K562 (cell line): Measurements from ENCODE around the gene LYRM7. TPM values are rescaled to one million over a fixed set of nuclear protein-coding genes. Genes with fewer than 3 reads are reported as not detected.

Source experiments
- ATAC-seq: fragments of 200-7000 bp; cut with Tn5 transposase; 3 replicates; pipeline ENCODE4 v1.9.1; 2020; ENCODE audit warnings: moderate library complexity
- BruUV-seq: library from RNA; stranded (reverse); fragments of 400-500 nt; replicated peaks from 2 replicates; lab custom pipeline; 2021; lab: Mats Ljungman, UMichigan
- CTCF ChIA-PET: fragments of 300-600 bp; formaldehyde crosslinking; extraction: SDS; loops from one replicate; lab custom pipeline; 2021; ENCODE audit warnings: low intra/inter-chr PET ratio; lab: Yijun Ruan, JAX
- POLR2A ChIA-PET: fragments of 300-600, 350-650 bp; sonication (Branson Sonifier 250); formaldehyde crosslinking; extraction: SDS; loops from one replicate; lab custom pipeline; 2021; ENCODE audit warnings: antibody characterized with exemption, inconsistent platforms; lab: Yijun Ruan, JAX
- DNase-seq, 4 experiments: peaks; one replicate each; pipeline versions ENCODE4 v3.0.0 to v3.0.0-alpha.2; 2011 to 2018; ENCODE audit warnings: low spot score in 3 of 4, mixed read lengths in 3 of 4; ENCODE audit errors: extremely low read depth in 1 of 4
- FAIRE-seq: peaks from 2 replicates; lab custom pipeline; 2011; peaks lifted over from hg19 to GRCh38; lab: Jason Lieb, UNC
- H2AFZ ChIP-seq: 2 replicates; pipeline ENCODE4 v1.6.0; 2011; ENCODE audit warnings: low read depth, low read length, control low read depth, inconsistent platforms
- H3K27ac ChIP-seq: fragments of 200-600 bp; 3 replicates; pipeline ENCODE4 v1.8.0; 2011; ENCODE audit warnings: low read depth, mild to moderate bottlenecking, control low read depth, inconsistent platforms, low read length, moderate library complexity, mixed read lengths; ENCODE audit errors: extremely low read depth
- H3K27me3 ChIP-seq, 2 experiments: fragments of 300-600 bp in 1 of 2; 2 replicates in 1 of 2; 3 replicates in 1 of 2; pipeline versions ENCODE4 v1.6.0 to v1.8.0; 2011; ENCODE audit warnings: inconsistent platforms in 2 of 2, low read length in 2 of 2, mild to moderate bottlenecking in 1 of 2, mixed read lengths in 1 of 2, moderate library complexity in 1 of 2; ENCODE audit not compliant: control insufficient read depth in 2 of 2, insufficient read depth in 2 of 2
- H3K36me3 ChIP-seq: fragments of 300-600 bp; 3 replicates; pipeline ENCODE4 v1.8.0; 2011; ENCODE audit warnings: mild to moderate bottlenecking, low read length, inconsistent platforms; ENCODE audit not compliant: control insufficient read depth, insufficient read depth
- H3K4me1 ChIP-seq, 2 experiments: fragments of 200-600 bp in 1 of 2; replicated peaks in 1 of 2; 2 replicates in 1 of 2; 3 replicates in 1 of 2; pipeline versions ENCODE4 v1.5.1 to v1.8.0; 2011; ENCODE audit warnings: inconsistent platforms in 2 of 2, low read length in 2 of 2, mild to moderate bottlenecking in 1 of 2, mixed read lengths in 1 of 2, moderate library complexity in 1 of 2; ENCODE audit not compliant: control insufficient read depth in 2 of 2, insufficient read depth in 2 of 2
- H3K4me2 ChIP-seq: 2 replicates; pipeline ENCODE4 v1.6.1; 2011; ENCODE audit warnings: low read length, control low read depth, inconsistent platforms, mixed read lengths; ENCODE audit not compliant: insufficient read depth
- H3K4me3 ChIP-seq: fragments of 200-600 bp; sonication (generic), shearing (Covaris generic); 2 replicates; pipeline ENCODE4 v1.5.1; 2016; ENCODE audit warnings: control low read depth, inconsistent platforms
- H3K79me2 ChIP-seq: fragments of 200-600 bp; 3 replicates; pipeline ENCODE4 v1.8.0; 2011; ENCODE audit warnings: low read length, inconsistent platforms; ENCODE audit not compliant: control insufficient read depth, insufficient read depth
- H3K9ac ChIP-seq, 2 experiments: 2 replicates each; pipeline versions ENCODE4 v1.6.0 to v1.6.1; 2011; ENCODE audit warnings: low read depth in 2 of 2, low read length in 2 of 2, control low read depth in 1 of 2, inconsistent platforms in 1 of 2, mild to moderate bottlenecking in 1 of 2, mixed read lengths in 1 of 2; ENCODE audit not compliant: insufficient read depth in 1 of 2
- H3K9me1 ChIP-seq: one replicate; pipeline ENCODE4 v1.6.0; 2011; ENCODE audit warnings: inconsistent platforms, mild to moderate bottlenecking, low read length, moderate library complexity; ENCODE audit not compliant: control insufficient read depth, insufficient read depth
- H3K9me3 ChIP-seq: replicated peaks from 2 replicates; pipeline ENCODE4 v1.5.1; 2011; ENCODE audit warnings: low read depth, low read length, inconsistent platforms; ENCODE audit not compliant: control insufficient read depth, insufficient read depth
- H4K20me1 ChIP-seq: replicated peaks from 2 replicates; pipeline ENCODE4 v1.6.1; 2011; ENCODE audit warnings: low read length, inconsistent platforms, mixed read lengths; ENCODE audit not compliant: control insufficient read depth, insufficient read depth
- CC2D1A ChIP-seq: fragments of 450-650 bp; IDR thresholded peaks from 2 replicates; pipeline ENCODE4 v1.6.1; 2017; ENCODE audit warnings: mild to moderate bottlenecking
- EHMT2 ChIP-seq: fragments of 450-650 bp; IDR thresholded peaks from 2 replicates; pipeline ENCODE4 v1.6.1; 2018; ENCODE audit warnings: antibody characterized with exemption
- GTF2F1 ChIP-seq: IDR thresholded peaks from 2 replicates; pipeline ENCODE4 v1.6.1; 2011; ENCODE audit warnings: low read depth, low read length, improper control_type of control experiment
- HCFC1 ChIP-seq: IDR thresholded peaks from 2 replicates; pipeline ENCODE4 v1.6.1; 2012; ENCODE audit warnings: low read depth, low read length, improper control_type of control experiment
- HDAC3 ChIP-seq: fragments of 450-650 bp; IDR thresholded peaks from 2 replicates; pipeline ENCODE4 v1.6.1; 2018; ENCODE audit warnings: borderline replicate concordance, mild to moderate bottlenecking, moderate library complexity; ENCODE audit not compliant: partially characterized antibody
- ILF3 ChIP-seq: fragments of 450-650 bp; IDR thresholded peaks from 2 replicates; pipeline ENCODE4 v1.6.1; 2018; ENCODE audit warnings: antibody characterized with exemption, mild to moderate bottlenecking, moderate library complexity, borderline replicate concordance
- L3MBTL2 ChIP-seq: fragments of 450-650 bp; IDR thresholded peaks from 2 replicates; pipeline ENCODE4 v1.6.1; 2016; ENCODE audit warnings: mild to moderate bottlenecking, moderate library complexity
- MAFG ChIP-seq: fragments of 450-650 bp; conservative IDR thresholded peaks from 2 replicates; pipeline ENCODE4 v1.6.1; 2016; ENCODE audit warnings: missing genetic modification characterization, missing compliant biosample characterization
- PTBP1 ChIP-seq: fragments of 200-400 bp; formaldehyde crosslinking; IDR thresholded peaks from 2 replicates; pipeline ENCODE4 v1.6.1; 2017; ENCODE audit warnings: low read depth, low read length
- SAFB ChIP-seq: fragments of 200-400 bp; formaldehyde crosslinking; IDR thresholded peaks from 2 replicates; pipeline ENCODE4 v1.6.1; 2017; ENCODE audit warnings: low read depth, low read length, borderline replicate concordance
- SRSF7 ChIP-seq: fragments of 200-400 bp; formaldehyde crosslinking; optimal IDR thresholded peaks from 2 replicates; pipeline ENCODE3; 2017; ENCODE audit warnings: mild to moderate bottlenecking, low read depth, low read length
- ZFP30 ChIP-seq: fragments of 250-450 bp; sonication (Bioruptor Pico); IDR thresholded peaks from 2 replicates; pipeline ENCODE4 v1.8.0; 2022; ENCODE audit warnings: moderate library complexity, mild to moderate bottlenecking, inconsistent platforms, borderline replicate concordance
- ZNF140 ChIP-seq: fragments of 250-450 bp; sonication (Bioruptor Pico); IDR thresholded peaks from 2 replicates; pipeline ENCODE4 v1.8.0; 2021; ENCODE audit warnings: moderate library complexity, mild to moderate bottlenecking, inconsistent platforms
- ZNF23 ChIP-seq: fragments of 250-450 bp; sonication (Bioruptor Pico); IDR thresholded peaks from 2 replicates; pipeline ENCODE4 v1.4.0; 2020; ENCODE audit warnings: mild to moderate bottlenecking
- ZNF589 ChIP-seq: fragments of 200-800 bp; sonication (Bioruptor generic); IDR thresholded peaks from 2 replicates; pipeline ENCODE4 v1.6.1; 2016; ENCODE audit warnings: low read depth, missing genetic modification characterization, missing compliant biosample characterization
- WGBS: fragments of 100-300 bp; shearing (Covaris generic); methylation state at CpG from one replicate; pipeline ENCODE4 v1.1.6; 2016; ENCODE audit warnings: low coverage, mixed read lengths; ENCODE audit not compliant: insufficient coverage; ENCODE audit errors: missing lambda C conversion rate; 5-methylcytosine and 5-hydroxymethylcytosine counted together
- in situ Hi-C: fragments of 300-500 bp; cut with MboI; formaldehyde crosslinking; loops from 4 replicates; pipeline ENCODE4 v1.15.0; 2018; ENCODE audit warnings: inconsistent platforms, mixed read lengths
- intact Hi-C: fragments of 100-400 bp; cut with micrococcal nuclease; formaldehyde crosslinking; loops from 2 replicates; pipeline ENCODE4 v1.14.2; 2022
- polyA plus RNA-seq, 8 experiments: library from polyadenylated mRNA; depleted of rRNA in 4 of 8; stranded (reverse) in 5 of 8; unstranded in 3 of 8; fragments of >200 nt; fragmentation: Nextera tagmentation in 2 of 8; fragmentation: Illumina TruSeq in 1 of 8; extraction: Ambion mirVana in 2 of 8; extraction: Trizol in 1 of 8; gene quantifications; 2 replicates each; pipeline versions ENCODE4 v1.2.1 to v1.2.3, GENCODE V29; 2011 to 2014; ENCODE audit warnings: inconsistent platforms in 1 of 8, missing spikeins in 1 of 8
- total RNA-seq, 7 experiments: library from RNA; depleted of rRNA in 6 of 7; stranded (reverse); fragments of >200 nt in 6 of 7; fragmentation: Illumina TruSeq in 2 of 7; extraction: Trizol in 2 of 7; gene quantifications; 2 replicates each; pipeline versions ENCODE4 v1.2.1 to v1.2.3, GENCODE V29; 2011 to 2021; ENCODE audit warnings: low replicate concordance in 1 of 7
- TF ChIP-seq, protein P1 (sequence below): fragments of 250-450 bp; sonication (Bioruptor Pico); IDR thresholded peaks from 2 replicates; pipeline ENCODE4 v1.5.0; 2022; ENCODE audit warnings: mild to moderate bottlenecking
- TF ChIP-seq, protein P2 (sequence below): fragments of 450-650 bp; IDR thresholded peaks from 2 replicates; pipeline ENCODE4 v1.6.1; 2018; ENCODE audit warnings: mild to moderate bottlenecking, low read depth; ENCODE audit not compliant: partially characterized antibody
- TF ChIP-seq, protein P3 (sequence below): sonication (generic); formaldehyde crosslinking; IDR thresholded peaks from 2 replicates; pipeline ENCODE4 v1.9.0; 2022; ENCODE audit warnings: mild to moderate bottlenecking, missing genetic modification reagents

Gene LYRM7
- total and polyA plus RNA-seq, 9 of the 15 experiments (the other 6 are each of a cell fraction or from before 2014, with no cell fraction given) = 16.2 to 70.1 (median 33.3) TPM

DNA sequence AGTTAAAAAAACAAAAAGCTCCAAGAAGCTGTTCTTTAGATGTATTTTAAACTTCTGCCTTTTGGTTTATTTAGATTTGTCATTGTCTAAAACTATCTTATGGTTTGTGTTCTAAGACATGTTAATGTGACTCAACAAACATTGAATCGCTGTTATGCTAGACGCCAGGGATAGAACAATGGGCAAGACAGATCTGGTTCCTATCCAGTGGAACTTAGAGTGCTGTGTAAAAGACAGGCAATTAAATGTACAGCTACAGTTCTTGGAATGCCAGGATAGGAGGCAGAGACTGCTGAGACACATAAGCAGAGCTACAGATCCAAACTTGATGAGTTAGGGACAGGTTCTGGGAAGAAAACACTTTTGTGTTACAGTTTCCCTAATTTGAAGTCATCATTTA lies 22.4 kb downstream of the LYRM7 start:
- Histone ChIP-seq H2AFZ (no peak overlapping the region), H3K9ac (no peak overlapping the region), H3K27ac (no peak overlapping the region), H3K4me3 (no peak overlapping the region), H3K9me1 (no peaks in the 10 kb centered on the region), H3K4me1 (no peaks in the 10 kb centered on the region), H4K20me1 (no peaks in the 10 kb centered on the region), H3K79me2 (no peaks in the 10 kb centered on the region), H3K27me3 (no peaks in the 10 kb centered on the region), H3K4me2 (no peak overlapping the region), H3K9me3 (no peaks in the 10 kb centered on the region), H3K36me3 (peaks cover 33% of the 10 kb centered on the region)
- TF ChIP-seq HDAC3 (no peak), SRSF7 (no peak), PTBP1 (no peak), CC2D1A (no peak), ZNF23 (CRISPR knock-in tag) (no peak), SAFB (no peak), HCFC1 (no peak), MAFG (tag) (no peak), ZNF589 (CRISPR knock-in tag) (no peak), ZNF140 (no peak), ILF3 (no peak), ZFP30 (CRISPR knock-in tag) (no peak), L3MBTL2 (no peak), EHMT2 (no peak), GTF2F1 (no peak)
- TF ChIP-seq, protein P1, sequence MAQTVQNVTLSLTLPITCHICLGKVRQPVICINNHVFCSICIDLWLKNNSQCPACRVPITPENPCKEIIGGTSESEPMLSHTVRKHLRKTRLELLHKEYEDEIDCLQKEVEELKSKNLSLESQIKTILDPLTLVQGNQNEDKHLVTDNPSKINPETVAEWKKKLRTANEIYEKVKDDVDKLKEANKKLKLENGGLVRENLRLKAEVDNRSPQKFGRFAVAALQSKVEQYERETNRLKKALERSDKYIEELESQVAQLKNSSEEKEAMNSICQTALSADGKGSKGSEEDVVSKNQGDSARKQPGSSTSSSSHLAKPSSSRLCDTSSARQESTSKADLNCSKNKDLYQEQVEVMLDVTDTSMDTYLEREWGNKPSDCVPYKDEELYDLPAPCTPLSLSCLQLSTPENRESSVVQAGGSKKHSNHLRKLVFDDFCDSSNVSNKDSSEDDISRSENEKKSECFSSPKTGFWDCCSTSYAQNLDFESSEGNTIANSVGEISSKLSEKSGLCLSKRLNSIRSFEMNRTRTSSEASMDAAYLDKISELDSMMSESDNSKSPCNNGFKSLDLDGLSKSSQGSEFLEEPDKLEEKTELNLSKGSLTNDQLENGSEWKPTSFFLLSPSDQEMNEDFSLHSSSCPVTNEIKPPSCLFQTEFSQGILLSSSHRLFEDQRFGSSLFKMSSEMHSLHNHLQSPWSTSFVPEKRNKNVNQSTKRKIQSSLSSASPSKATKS (CRISPR knock-in tag) = no peak
- TF ChIP-seq, protein P2, sequence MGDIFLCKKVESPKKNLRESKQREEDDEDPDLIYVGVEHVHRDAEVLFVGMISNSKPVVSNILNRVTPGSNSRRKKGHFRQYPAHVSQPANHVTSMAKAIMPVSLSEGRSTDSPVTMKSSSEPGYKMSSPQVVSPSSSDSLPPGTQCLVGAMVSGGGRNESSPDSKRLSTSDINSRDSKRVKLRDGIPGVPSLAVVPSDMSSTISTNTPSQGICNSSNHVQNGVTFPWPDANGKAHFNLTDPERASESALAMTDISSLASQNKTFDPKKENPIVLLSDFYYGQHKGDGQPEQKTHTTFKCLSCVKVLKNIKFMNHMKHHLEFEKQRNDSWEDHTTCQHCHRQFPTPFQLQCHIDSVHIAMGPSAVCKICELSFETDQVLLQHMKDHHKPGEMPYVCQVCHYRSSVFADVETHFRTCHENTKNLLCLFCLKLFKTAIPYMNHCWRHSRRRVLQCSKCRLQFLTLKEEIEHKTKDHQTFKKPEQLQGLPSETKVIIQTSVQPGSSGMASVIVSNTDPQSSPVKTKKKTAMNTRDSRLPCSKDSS = no peak
- TF ChIP-seq, protein P3, sequence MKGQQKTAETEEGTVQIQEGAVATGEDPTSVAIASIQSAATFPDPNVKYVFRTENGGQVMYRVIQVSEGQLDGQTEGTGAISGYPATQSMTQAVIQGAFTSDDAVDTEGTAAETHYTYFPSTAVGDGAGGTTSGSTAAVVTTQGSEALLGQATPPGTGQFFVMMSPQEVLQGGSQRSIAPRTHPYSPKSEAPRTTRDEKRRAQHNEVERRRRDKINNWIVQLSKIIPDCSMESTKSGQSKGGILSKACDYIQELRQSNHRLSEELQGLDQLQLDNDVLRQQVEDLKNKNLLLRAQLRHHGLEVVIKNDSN (CRISPR knock-in tag) = no peak
- ChIA-PET CTCF (no interaction called here), POLR2A (interaction anchor here (1.0 kb wide), 1 partner anchor 14 kb away, joined by 3 read pairs; no protein-coding TSS in a partner anchor)
- 83% methylated on average over 2 of the region's 2 CpGs for WGBS
- no peak for DNase-seq
- no peak for FAIRE-seq
- ATAC-seq = no peak
- BruUV-seq = no TSS peak
- intact Hi-C loops (no loop called here), in situ Hi-C loops (no loop called here)
